ENCODE results near the gene TRPM2. TPM values are rescaled to one million over a fixed set of nuclear protein-coding genes. Genes with fewer than 3 reads are reported as not detected.
"Not testable (repeated sequence)": the region's sequence is repeated elsewhere in the genome, so short reads cannot be mapped to it uniquely, and the experiment has no call there.

The TRPM2 gene
- polyA plus RNA-seq, 1 donor, result 0.57 TPM

DNA sequence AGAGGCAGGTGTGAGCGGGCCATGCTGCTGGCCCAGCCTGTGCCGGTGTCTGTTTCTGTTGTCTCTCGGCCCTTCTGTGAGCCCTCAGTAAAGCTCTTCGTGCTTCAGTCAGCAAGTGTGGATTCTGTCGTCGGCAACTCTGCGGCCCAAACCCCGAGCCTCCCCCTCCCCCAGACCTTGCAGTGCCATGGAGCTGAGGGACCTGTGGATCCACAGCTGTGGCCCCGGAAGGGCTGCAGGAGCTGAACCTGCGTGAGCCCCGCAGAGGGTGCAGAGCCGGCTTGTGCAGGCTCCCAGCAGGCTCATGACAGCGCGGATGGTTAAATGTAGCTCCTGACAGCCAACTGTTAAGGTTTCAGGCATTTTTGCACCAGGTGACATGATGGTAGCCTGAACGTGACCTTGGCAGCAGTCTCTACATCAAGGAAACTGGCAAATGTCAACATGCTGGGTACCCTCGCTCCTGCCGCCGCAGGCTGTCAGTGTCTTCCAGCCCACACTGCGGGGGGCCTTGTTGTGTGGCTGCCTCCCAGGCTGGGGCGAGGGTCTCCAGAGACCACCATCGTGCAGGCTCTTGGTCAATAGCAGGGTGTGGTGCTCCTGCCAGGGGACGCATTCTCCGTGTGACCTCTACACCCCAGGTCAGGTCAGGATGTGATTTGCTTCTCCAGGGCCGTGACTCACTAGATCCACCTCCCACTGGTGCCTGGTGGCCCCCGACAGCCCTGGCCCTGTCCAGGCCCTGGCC, 108.8 kb downstream of the TRPM2 start:
- DNase-seq, result no peak

GRCh38 chr21:44462834-44463200, 109.4 kb downstream of the TRPM2 start:
- no peak for DNase-seq

DNA sequence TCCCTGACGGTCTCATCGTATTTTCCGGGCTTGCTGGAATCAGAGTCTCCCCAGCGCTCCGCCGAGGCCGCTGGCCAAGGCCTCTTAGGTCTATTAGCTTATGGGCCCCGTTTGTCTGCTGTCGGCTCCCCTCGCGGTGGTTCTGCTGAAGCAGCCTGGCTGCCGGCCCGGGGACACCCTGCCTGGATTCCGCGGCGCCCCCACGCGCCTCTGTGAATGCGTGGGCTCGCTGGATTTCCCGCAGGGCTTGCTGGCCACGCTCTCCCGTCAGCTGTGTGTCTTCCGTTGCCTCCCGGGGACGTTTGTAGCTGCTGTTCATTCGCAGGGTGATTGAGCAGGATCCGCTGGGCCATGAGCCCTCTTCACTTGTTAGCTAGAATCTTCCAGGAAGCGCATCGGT, 110.3 kb downstream of the TRPM2 start:
- DNase-seq, result no peak

DNA sequence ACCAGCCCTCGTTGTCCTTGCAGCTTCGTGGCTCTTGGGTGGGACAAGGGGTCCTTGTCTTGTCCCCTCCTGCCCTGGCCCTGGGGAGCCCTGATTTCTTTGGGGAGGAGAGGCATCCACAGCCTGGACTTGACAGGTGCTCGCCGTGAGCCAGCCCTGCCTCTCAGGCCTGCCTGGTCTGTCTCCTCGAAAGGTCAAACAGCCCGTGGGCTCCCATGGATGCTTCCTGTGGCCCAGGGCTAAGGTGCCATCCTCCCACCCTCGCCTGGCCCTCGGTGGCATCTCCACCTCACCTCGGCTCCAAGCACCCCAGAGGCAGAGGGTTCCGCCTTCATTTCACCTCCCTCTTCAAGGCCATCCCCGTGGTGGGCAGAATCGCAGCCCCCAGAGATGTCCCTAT, 110.9 kb downstream of the TRPM2 start:
- no peak for DNase-seq

GRCh38 chr21:44466351-44466954, 113.0 kb downstream of the TRPM2 start:
- no peak for DNase-seq

DNA sequence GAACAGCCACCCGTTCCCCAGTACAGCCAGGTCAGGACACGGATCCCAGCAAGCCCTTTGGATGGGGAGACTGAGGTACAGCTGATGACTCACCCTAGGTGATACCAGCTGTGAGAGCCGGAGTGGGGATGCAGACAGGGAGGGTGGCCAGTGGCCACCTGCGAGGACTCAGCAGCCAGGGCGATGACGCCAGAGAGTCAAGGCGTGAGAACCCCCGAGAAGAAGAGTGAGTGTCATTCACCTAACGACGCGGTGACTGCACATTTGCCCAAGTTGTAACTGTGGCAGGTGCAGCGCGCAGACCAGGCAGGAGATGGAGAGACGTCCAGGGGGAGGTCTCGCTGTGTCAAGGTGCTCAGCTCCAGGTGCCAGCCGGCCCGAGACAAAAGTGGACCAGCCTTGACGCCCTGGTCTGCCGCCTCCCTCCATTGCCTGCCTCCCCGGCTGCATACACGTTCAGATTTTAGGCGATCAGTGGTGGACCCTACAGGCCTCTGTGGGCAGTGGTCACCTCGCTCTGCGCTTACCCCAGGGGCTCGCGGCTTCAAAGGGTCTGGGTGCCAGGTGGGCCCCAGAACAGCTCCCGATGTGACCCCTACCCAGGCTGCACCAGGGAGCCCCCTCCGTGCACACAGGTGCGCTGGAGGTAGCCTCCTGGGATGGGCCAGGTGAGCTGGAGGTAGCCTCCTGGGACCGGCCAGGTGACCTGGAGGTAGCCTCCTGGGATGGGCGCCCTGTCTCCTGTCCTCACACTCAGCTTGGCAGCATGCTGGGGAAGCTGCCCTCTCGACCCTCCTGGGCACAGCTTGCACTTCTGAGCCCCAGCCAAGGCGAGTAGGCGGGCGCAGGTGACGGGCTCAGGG, 113.8 kb downstream of the TRPM2 start:
- no peak for DNase-seq

GRCh38 chr21:44467859-44468195, 114.4 kb downstream of the TRPM2 start:
- DNase-seq, result no peak

- no peak for DNase-seq
These were observed 117.9 kb downstream of the TRPM2 start for GRCh38 chr21:44471341-44471740.

DNA sequence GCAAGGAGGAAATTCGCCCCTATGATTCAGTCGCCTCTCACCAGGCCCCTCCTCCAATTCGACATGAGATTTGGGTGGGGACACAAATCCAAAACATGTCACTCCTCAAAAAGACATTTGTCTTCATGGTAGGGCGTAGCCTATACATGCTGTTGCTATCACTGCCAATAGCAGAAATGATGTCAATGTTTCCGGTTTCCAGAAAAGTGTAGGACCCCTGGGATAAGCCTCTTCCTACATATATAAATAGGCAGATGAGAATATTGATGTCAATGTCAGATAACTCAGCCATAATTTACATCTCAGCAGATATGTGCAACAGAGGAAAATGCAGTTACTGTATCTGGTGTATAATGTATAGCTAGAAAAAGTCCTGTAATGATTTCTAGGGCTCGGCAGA, 118.6 kb downstream of the TRPM2 start:
- no peak for DNase-seq

GRCh38 chr21:44473915-44474555, 120.6 kb downstream of the TRPM2 start:
- no peak for DNase-seq

DNA sequence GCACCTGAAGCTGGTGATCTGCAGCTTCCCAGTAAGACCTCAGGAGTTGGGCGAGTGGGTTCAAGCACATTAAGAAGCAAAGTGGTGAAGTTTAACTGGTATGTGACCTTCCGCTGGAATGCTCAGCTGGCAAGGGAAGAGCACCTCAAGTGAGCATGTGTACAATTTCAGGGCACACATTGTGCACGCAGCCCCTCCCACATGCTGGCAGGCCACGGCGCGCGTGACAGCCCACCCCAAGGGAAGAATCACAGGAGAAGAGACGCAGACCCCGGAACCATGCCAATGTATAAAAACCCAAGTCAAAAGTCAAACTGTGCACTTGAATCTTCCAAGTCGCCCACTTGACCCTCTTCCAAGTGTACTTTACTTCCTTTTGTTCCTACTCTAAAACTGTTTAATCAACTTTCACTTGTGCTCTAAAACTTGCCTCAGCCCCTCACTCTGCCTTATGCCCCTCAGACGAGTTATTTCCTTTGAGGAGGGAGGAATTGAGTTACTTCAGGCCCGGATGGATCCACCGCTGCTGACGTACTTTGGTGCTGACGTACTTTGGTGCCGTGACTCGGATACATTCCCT, 121.9 kb downstream of the TRPM2 start:
- DNase-seq, result no peak

GRCh38 chr21:44477131-44477530, 123.7 kb downstream of the TRPM2 start:
- DNase-seq, result no peak

DNA sequence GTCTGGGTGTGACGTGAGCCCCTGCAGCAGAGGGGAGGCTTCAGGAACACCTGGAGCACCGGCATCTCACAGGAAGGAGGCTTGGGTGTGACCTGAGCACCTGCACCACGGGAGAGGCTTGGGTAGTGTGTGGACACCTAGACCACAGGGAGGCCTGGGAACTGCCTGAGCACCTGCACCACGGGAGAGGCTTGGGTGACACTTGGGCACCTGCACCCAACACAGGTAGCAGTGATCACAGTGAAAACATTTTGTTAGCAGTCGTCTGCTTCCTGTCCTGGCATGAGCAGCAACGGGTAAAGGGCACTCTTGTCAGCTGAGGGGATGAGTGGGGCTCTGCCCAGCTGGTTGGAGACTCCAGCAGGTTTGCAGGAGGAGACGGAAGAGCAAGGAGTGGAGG, 124.3 kb downstream of the TRPM2 start:
- DNase-seq, result no peak

- no peak for DNase-seq
These were observed 124.8 kb downstream of the TRPM2 start for GRCh38 chr21:44478124-44478800.

DNA sequence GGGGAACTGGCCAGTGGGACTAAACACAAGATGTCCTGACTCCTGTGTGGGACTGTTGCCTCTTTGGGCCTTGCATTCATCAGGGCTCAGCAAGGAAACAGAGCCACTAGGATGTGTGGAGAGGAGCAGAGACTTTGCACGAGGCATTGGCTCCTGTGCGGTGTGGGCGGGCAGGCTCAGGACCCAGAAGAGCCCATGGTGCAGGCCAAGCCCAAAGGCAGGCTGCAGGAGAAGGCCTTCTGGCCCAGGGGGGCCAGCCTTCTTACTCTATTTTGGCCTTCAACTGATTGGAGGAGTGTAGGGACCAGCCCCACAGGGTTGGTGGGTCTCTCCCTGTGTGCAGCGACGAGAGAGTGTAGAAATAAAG, 125.4 kb downstream of the TRPM2 start:
- no peak for DNase-seq

DNA sequence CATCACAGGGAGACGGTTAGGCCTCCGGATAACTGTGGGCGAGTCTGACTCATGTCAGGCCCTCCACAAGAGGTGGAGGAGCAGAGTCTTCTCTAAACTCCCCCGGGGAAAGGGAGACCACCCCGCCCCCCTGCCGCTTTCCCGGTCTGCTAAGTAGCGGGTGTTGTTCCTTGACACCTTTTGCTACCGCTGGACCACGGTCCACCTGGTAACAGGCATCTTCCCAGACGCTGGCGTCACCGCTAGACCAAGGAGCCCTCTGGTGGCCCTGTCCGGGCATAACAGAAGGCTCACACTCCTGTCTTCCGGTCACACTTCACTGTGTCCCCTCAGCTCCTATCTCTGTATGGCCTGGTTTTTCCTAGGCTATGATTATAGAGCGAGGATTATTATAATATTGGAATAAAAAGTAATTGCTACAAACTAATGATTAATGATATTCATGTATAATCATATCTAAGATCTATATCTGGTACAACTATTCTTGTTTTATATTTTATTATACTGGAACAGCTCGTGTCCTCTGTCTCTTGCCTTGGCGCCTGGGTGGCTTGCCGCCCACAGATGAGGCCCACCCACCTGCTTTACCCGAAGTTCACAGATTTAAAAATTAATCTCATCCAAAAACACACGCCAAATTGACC, 126.3 kb downstream of the TRPM2 start:
- DNase-seq, result not testable (repeated sequence)

GRCh38 chr21:44480200-44481053, 127.0 kb downstream of the TRPM2 start:
- DNase-seq, result no peak

DNA sequence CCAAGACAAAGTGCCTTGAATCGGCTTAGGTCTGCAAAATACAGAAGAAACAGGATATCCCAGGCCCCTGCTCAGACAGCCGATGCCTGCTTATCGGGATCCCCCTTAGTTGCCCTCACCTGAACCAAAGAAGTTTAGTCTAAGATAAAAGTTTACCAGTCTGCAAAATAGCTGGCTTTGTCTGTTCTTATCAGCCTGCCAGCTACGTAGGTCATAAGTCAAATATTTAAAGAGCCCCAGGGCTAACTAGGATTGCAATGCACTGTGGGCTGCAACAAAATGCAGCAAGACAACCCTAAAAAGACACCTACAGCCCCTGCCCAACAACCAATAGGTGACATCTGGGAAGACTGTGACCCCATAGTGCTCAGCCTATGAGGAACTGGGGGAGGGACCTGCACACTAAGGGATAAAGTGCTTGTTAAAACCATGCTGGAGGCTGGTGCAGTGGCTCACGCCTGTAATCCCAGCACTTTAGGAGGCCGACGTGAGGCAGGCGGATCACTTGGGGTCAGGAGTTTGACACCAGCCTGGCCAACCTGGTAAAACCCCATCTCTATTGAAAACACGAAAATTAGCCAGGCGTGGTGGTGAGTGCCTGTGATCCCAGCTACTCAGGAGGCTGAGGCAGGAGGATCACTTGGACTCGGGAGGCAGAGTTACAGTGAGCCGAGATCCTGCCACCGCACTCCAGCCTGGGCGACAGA, 129.3 kb downstream of the TRPM2 start:
- no peak for DNase-seq
